SK-N-SH (cell line): ENCODE results near the gene SUPT3H. TPM values are rescaled to one million over a fixed set of nuclear protein-coding genes. Genes with fewer than 3 reads are reported as not detected.

Source experiments
- CTCF ChIA-PET: fragments of 300-600, 350-600 bp; formaldehyde crosslinking; extraction: SDS; loops from one replicate; lab custom pipeline; 2021; lab: Yijun Ruan, JAX
- POLR2A ChIA-PET: fragments of 350-600 bp; sonication (Branson Sonifier 250); formaldehyde crosslinking; extraction: SDS; loops from one replicate; lab custom pipeline; 2020; ENCODE audit warnings: antibody characterized with exemption, inconsistent platforms; lab: Yijun Ruan, JAX
- DNase-seq: peaks from one replicate; pipeline ENCODE4 v3.0.0; 2012
- H2AFZ ChIP-seq: fragments of 200-600 bp; sonication (generic); 2 replicates; pipeline ENCODE4 v1.8.1; 2016; ENCODE audit warnings: antibody characterized with exemption, mild to moderate bottlenecking, low read depth
- H3F3A ChIP-seq: fragments of 200-600 bp; sonication (generic); replicated peaks from 2 replicates; pipeline ENCODE3; 2016; ENCODE audit warnings: antibody characterized with exemption, mild to moderate bottlenecking; ENCODE audit not compliant: insufficient read depth
- H3K27ac ChIP-seq, 2 experiments: fragments of 200-500 bp in 1 of 2; fragments of 200-600 bp in 1 of 2; sonication (Bioruptor generic) in 1 of 2; sonication (generic), shearing (Covaris generic) in 1 of 2; 2 replicates each; pipeline versions ENCODE4 v1.5.1 to v1.6.1; 2014 to 2016; ENCODE audit warnings: low read depth in 2 of 2, inconsistent platforms in 1 of 2, low read length in 1 of 2, mild to moderate bottlenecking in 1 of 2, mixed read lengths in 1 of 2
- H3K27me3 ChIP-seq: fragments of 200-600 bp; sonication (generic), shearing (Covaris generic); 2 replicates; pipeline ENCODE4 v1.6.1; 2016; ENCODE audit warnings: mixed run types; ENCODE audit not compliant: insufficient read depth
- H3K36me3 ChIP-seq, 2 experiments: fragments of 200-500 bp in 1 of 2; fragments of 200-600 bp in 1 of 2; sonication (Bioruptor generic) in 1 of 2; sonication (generic) in 1 of 2; replicated peaks in 1 of 2; 2 replicates each; pipeline versions ENCODE3 to v1.5.1; 2014 to 2016; ENCODE audit warnings: low read length in 1 of 2, mild to moderate bottlenecking in 1 of 2; ENCODE audit not compliant: insufficient read depth in 2 of 2, control insufficient read depth in 1 of 2
- H3K4me1 ChIP-seq, 2 experiments: fragments of 200-500 bp in 1 of 2; fragments of 200-600 bp in 1 of 2; sonication (Bioruptor generic) in 1 of 2; sonication (generic), shearing (Covaris generic) in 1 of 2; 2 replicates each; pipeline versions ENCODE4 v1.5.1 to v1.6.1; 2014 to 2016; ENCODE audit warnings: low read depth in 1 of 2, low read length in 1 of 2, mixed run types in 1 of 2; ENCODE audit not compliant: insufficient read depth in 2 of 2, control insufficient read depth in 1 of 2
- H3K4me2 ChIP-seq: fragments of 200-600 bp; sonication (generic), shearing (Covaris generic); 2 replicates; pipeline ENCODE4 v1.6.1; 2017; ENCODE audit warnings: mixed run types
- H3K4me3 ChIP-seq, 2 experiments: fragments of 200-500 bp in 1 of 2; fragments of 200-600 bp in 1 of 2; sonication (Bioruptor generic) in 1 of 2; sonication (generic), shearing (Covaris generic) in 1 of 2; 2 replicates each; pipeline versions ENCODE4 v1.5.1 to v1.8.1; 2014 to 2016; ENCODE audit warnings: low read depth in 2 of 2, inconsistent platforms in 1 of 2, low read length in 1 of 2, mild to moderate bottlenecking in 1 of 2, mixed read lengths in 1 of 2, moderate library complexity in 1 of 2
- H3K79me2 ChIP-seq: fragments of 200-600 bp; sonication (generic); 2 replicates; pipeline ENCODE4 v1.8.1; 2017; ENCODE audit warnings: mild to moderate bottlenecking; ENCODE audit not compliant: insufficient read depth
- H3K9ac ChIP-seq: fragments of 200-600 bp; sonication (generic); 2 replicates; pipeline ENCODE4 v1.6.1; 2017; ENCODE audit warnings: mixed run types
- H3K9me2 ChIP-seq: fragments of 200-600 bp; sonication (generic); 2 replicates; pipeline ENCODE4 v1.6.1; 2017; ENCODE audit warnings: mixed run types
- H3K9me3 ChIP-seq: fragments of 200-600 bp; sonication (generic); 2 replicates; pipeline ENCODE4 v1.6.1; 2017; ENCODE audit warnings: mixed run types, mild to moderate bottlenecking, moderate library complexity
- H4K20me1 ChIP-seq: fragments of 200-600 bp; sonication (generic); 2 replicates; pipeline ENCODE4 v1.6.1; 2017; ENCODE audit warnings: mild to moderate bottlenecking, mixed run types; ENCODE audit not compliant: insufficient read depth
- CHD2 ChIP-seq: fragments of 150-350 bp; IDR thresholded peaks from 2 replicates; pipeline ENCODE4 v1.6.1; 2018; ENCODE audit warnings: low read length; ENCODE audit not compliant: partially characterized antibody
- CTCF ChIP-seq: fragments of 200-600 bp; sonication (generic); IDR thresholded peaks from 2 replicates; pipeline ENCODE4 v1.6.1; 2017; ENCODE audit warnings: antibody characterized with exemption, mild to moderate bottlenecking, moderate library complexity
- EP300 ChIP-seq, 2 experiments: IDR thresholded peaks; 2 replicates each; pipeline versions ENCODE4 v1.4.0 to v1.6.1; 2012; ENCODE audit warnings: borderline replicate concordance in 1 of 2, low read depth in 1 of 2, low read length in 1 of 2
- EZH2phosphoT487 ChIP-seq: fragments of 200-600 bp; sonication (generic); IDR thresholded peaks from 2 replicates; pipeline ENCODE4 v1.6.1; 2017; ENCODE audit warnings: low read depth, mixed run types, mild to moderate bottlenecking, antibody characterized with exemption, moderate library complexity, borderline replicate concordance
- FOXM1 ChIP-seq: IDR thresholded peaks from 2 replicates; pipeline ENCODE4 v1.4.0; 2012; ENCODE audit warnings: low read depth, mild to moderate bottlenecking
- GABPA ChIP-seq: IDR thresholded peaks from 2 replicates; pipeline ENCODE4 v1.4.0; 2012; ENCODE audit warnings: low read depth, mild to moderate bottlenecking
- MAX ChIP-seq: IDR thresholded peaks from 2 replicates; pipeline ENCODE4 v1.4.0; 2012; ENCODE audit warnings: low read depth
- MXI1 ChIP-seq: IDR thresholded peaks from 2 replicates; pipeline ENCODE4 v1.6.1; 2012; ENCODE audit warnings: mild to moderate bottlenecking, low read depth, low read length, improper control_type of control experiment
- NFIC ChIP-seq: IDR thresholded peaks from 2 replicates; pipeline ENCODE4 v1.4.0; 2012; ENCODE audit warnings: borderline replicate concordance
- NRF1 ChIP-seq: IDR thresholded peaks from 2 replicates; pipeline ENCODE4 v1.6.1; 2012; ENCODE audit warnings: low read depth, mild to moderate bottlenecking, low read length
- PBX3 ChIP-seq: IDR thresholded peaks from 2 replicates; pipeline ENCODE4; 2012
- POLR2AphosphoS5 ChIP-seq: IDR thresholded peaks from 2 replicates; pipeline ENCODE4 v1.6.1; 2012; ENCODE audit warnings: low read depth, low read length
- REST ChIP-seq: IDR thresholded peaks from 2 replicates; pipeline ENCODE4 v1.6.1; 2012; ENCODE audit warnings: mild to moderate bottlenecking, low read depth, low read length, moderate library complexity
- RFX5 ChIP-seq: IDR thresholded peaks from 2 replicates; pipeline ENCODE4 v1.6.1; 2012; ENCODE audit warnings: mild to moderate bottlenecking, improper control_type of control experiment, low read length
- RXRA ChIP-seq: IDR thresholded peaks from 2 replicates; pipeline ENCODE4 v1.4.0; 2012; ENCODE audit warnings: low read depth, mild to moderate bottlenecking, borderline replicate concordance
- SIN3A ChIP-seq: IDR thresholded peaks from 2 replicates; pipeline ENCODE4 v1.6.1; 2012; ENCODE audit warnings: low read depth, mild to moderate bottlenecking, low read length, moderate library complexity, borderline replicate concordance
- SMC3 ChIP-seq: IDR thresholded peaks from 2 replicates; pipeline ENCODE4 v1.6.1; 2012; ENCODE audit warnings: low read depth, low read length, improper control_type of control experiment
- TAF1 ChIP-seq: IDR thresholded peaks from 2 replicates; pipeline ENCODE4 v1.6.1; 2012; ENCODE audit warnings: low read depth, mild to moderate bottlenecking, low read length, moderate library complexity, borderline replicate concordance
- USF2 ChIP-seq: fragments of 150-350 bp; IDR thresholded peaks from 2 replicates; pipeline ENCODE4 v1.6.1; 2017; ENCODE audit warnings: antibody characterized with exemption, low read length, low read depth, borderline replicate concordance
- YY1 ChIP-seq: IDR thresholded peaks from 2 replicates; pipeline ENCODE4 v1.4.0; 2012; ENCODE audit warnings: low read depth, mild to moderate bottlenecking
- ZBTB33 ChIP-seq: IDR thresholded peaks from 2 replicates; pipeline ENCODE4 v1.4.0; 2012; ENCODE audit warnings: low read depth, borderline replicate concordance
- WGBS: methylation state at CpG from one replicate; pipeline ENCODE4 v1.1.6; 2017; ENCODE audit warnings: low lambda C conversion rate; 5-methylcytosine and 5-hydroxymethylcytosine counted together
- polyA plus RNA-seq, 3 experiments: library from polyadenylated mRNA; depleted of rRNA; stranded (reverse); fragments of >200 nt; gene quantifications; 2 replicates each; pipeline ENCODE4 v1.2.3, GENCODE V29; 2012

SUPT3H gene
- 10.9 and 16.6 TPM in 2 replicates for polyA plus RNA-seq (2012; rRNA removed)
- polyA plus RNA-seq (2012; cell fraction: cytosol; rRNA removed), result 10.2 and 11.3 TPM in 2 replicates
- 15.3 and 20.3 TPM in 2 replicates for polyA plus RNA-seq (2012; cell fraction: nucleus; rRNA removed)

- peaks cover 7% of the 10 kb centered on the region for H3F3A ChIP-seq
- no peaks in the 10 kb centered on the region for H3K9me2 ChIP-seq
- peak within 1 kb of the TSS; percentile 97 for H2AFZ ChIP-seq
- no peaks in the 10 kb centered on the region for H3K9me3 ChIP-seq
- H3K4me3 ChIP-seq, result peak within 1 kb of the TSS; percentile 67 to 80
- no peaks in the 10 kb centered on the region for H3K36me3 ChIP-seq
- peak within 1 kb of the TSS; percentile 97 for H3K9ac ChIP-seq
- POLR2A ChIA-PET, result interaction anchor here (0.6 to 1.5 kb wide), 8 partner anchors 8 to 901 kb away, joined by 3 to 7 read pairs (median 3); no protein-coding TSS in a partner anchor
- no peaks in the 10 kb centered on the region for H3K27me3 ChIP-seq
- peak; percentile 95 for DNase-seq
- H3K79me2 ChIP-seq, result peaks cover 20% of the 10 kb centered on the region; the same call in 1 of the 2 replicates
- CTCF ChIA-PET, result interaction anchor here (1.7 to 2.0 kb wide), 2 partner anchors 722 to 902 kb away, joined by 6 to 7 read pairs; no protein-coding TSS in a partner anchor
- H4K20me1 ChIP-seq, result no peaks in the 10 kb centered on the region
- peak within 1 kb of the TSS; percentile 88 for H3K4me2 ChIP-seq
- 0% methylated on average over 43 of the region's 75 CpGs for WGBS
- peak within 1 kb of the TSS; percentile 94 to 98 for H3K27ac ChIP-seq
- H3K4me1 ChIP-seq, result peaks cover 0 to 5% of the 10 kb centered on the region in 2 experiments; a peak in 2 of 4 replicates
- TF ChIP-seq RXRA, result no peak
- TF ChIP-seq RFX5, result no peak
- peak; percentile 81 for TF ChIP-seq POLR2AphosphoS5
- TF ChIP-seq TAF1, result peak; percentile 79
- peak; percentile 77 for TF ChIP-seq YY1
- no peak for TF ChIP-seq EP300 (IDR thresholded peaks at IDR 0.05; ENCODE audit: borderline replicate concordance in 1 of 2, low read depth in 1 of 2, low read length in 1 of 2)
- peak; percentile 84 for TF ChIP-seq NRF1
- peak; percentile 42; the same call in 1 of the 2 replicates for TF ChIP-seq NFIC
- peak; percentile 84 for TF ChIP-seq MXI1
- TF ChIP-seq ZBTB33, result no peak
- peak; percentile 53 for TF ChIP-seq GABPA
- peak; percentile 32 for TF ChIP-seq CHD2
- TF ChIP-seq MAX, result peak; percentile 97
- TF ChIP-seq USF2, result no peak
- no peak for TF ChIP-seq PBX3
- no peak for TF ChIP-seq FOXM1
- peak; percentile 41; the same call in 1 of the 2 replicates for TF ChIP-seq SIN3A
- peak; percentile 21; the same call in 1 of the 2 replicates for TF ChIP-seq SMC3
- no peak for TF ChIP-seq EZH2phosphoT487
- peak; percentile 27; the same call in 1 of the 2 replicates for TF ChIP-seq REST
- 0 out of 2 replicates have a peak, but pooled peaks have one; percentile 16 for TF ChIP-seq CTCF
Observed at GRCh38 chr6:45377554-45378333, at the start of gene SUPT3H. SUPT3H (minus strand) TSS chr6:45377934.
